DOHH2 (cell line): ENCODE measurements around the gene CRYGN.

Experiments
- CTCF ChIP-seq: fragments of 200-600 bp; sonication (generic); IDR thresholded peaks from one replicate; pipeline ENCODE4 v1.5.1; 2014; ENCODE audit warnings: antibody characterized with exemption, mild to moderate bottlenecking, low read depth, low read length; ENCODE audit not compliant: poor library complexity, severe bottlenecking
- EZH2phosphoT487 ChIP-seq: fragments of 200-600 bp; sonication (generic); IDR thresholded peaks from 2 replicates; pipeline ENCODE4 v1.6.1; 2017; ENCODE audit warnings: borderline replicate concordance, mild to moderate bottlenecking, antibody characterized with exemption, low read length, moderate library complexity, mixed read lengths

GRCh38 chr7:151397026-151397425, 42.9 kb downstream of the CRYGN start:
- TF ChIP-seq EZH2phosphoT487, result no peak
- no peak for TF ChIP-seq CTCF
